ENCODE results near the gene CDK2AP2.
"Not testable (repeated sequence)": the region's sequence is repeated elsewhere in the genome, so short reads cannot be mapped to it uniquely, and the experiment has no call there.

The CDK2AP2 gene

GRCh38 chr11:67489885-67490726, 17.9 kb downstream of the CDK2AP2 start:
- DNase-seq (ENCODE audit: low read depth): no peak

- no peak for DNase-seq (ENCODE audit: low read depth)
Observed at GRCh38 chr11:67489203-67489884, 18.6 kb downstream of the CDK2AP2 start.

DNA sequence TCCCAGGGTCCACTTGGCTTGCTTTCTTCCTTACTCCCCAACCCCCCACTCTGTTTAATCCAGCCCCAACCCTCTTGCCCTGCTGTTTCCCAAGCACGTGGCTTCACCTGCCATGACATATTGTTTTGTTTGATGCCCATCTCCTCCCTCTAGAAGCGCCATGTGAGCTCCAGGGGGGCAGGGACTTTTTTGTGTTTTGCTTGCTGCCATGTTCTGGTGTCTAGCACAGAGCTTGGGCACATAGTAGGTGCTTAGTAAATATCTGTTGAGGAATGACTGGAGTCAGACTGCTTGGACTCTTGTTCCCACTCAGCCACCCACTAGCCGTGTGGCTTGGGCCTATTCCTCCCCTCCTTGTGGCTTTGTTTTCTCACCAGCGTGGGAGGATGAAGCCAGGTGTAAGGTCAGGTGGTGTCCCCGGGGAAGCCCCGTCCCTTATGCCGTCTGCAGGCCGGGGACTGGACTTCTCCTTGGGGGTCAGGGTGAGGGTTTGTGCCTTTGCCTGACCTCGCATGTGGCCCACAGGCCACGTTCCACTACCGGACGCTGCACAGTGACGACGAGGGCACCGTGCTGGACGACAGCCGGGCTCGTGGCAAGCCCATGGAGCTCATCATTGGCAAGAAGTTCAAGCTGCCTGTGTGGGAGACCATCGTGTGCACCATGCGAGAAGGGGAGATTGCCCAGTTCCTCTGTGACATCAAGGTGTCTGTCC, 21.3 kb downstream of the CDK2AP2 start:
- DNase-seq (ENCODE audit: low read depth): no peak

DNA sequence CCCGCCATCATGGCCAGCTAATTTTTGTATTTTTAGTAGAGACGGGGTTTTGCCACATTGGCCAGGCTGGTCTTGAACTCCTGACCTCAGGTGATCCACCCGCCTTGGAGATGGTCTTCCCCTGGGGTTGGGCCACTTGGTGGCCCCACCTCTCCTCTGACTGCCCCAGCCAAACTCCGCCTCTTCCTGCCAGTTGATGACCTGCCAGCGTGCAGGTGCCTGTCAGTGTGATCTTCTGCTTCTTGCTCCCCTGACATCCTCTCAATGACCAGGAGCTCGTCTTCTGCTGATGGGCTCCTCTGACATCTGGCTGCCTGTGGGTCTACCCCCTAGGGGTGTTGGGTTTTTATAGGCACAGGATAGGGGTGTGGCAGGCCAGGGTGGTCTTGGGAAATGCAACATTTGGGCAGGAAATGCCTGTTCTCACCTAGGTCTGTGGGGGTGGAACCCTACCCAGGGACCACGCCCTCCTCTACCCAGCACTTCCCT, 22.0 kb downstream of the CDK2AP2 start:
- not testable (repeated sequence) for DNase-seq (ENCODE audit: low read depth)

- DNase-seq (ENCODE audit: low read depth): no peak
Observed at GRCh38 chr11:67484847-67485311, 23.1 kb downstream of the CDK2AP2 start.

GRCh38 chr11:67483831-67484665, 23.9 kb downstream of the CDK2AP2 start:
- no peak for DNase-seq (ENCODE audit: low read depth)

DNA sequence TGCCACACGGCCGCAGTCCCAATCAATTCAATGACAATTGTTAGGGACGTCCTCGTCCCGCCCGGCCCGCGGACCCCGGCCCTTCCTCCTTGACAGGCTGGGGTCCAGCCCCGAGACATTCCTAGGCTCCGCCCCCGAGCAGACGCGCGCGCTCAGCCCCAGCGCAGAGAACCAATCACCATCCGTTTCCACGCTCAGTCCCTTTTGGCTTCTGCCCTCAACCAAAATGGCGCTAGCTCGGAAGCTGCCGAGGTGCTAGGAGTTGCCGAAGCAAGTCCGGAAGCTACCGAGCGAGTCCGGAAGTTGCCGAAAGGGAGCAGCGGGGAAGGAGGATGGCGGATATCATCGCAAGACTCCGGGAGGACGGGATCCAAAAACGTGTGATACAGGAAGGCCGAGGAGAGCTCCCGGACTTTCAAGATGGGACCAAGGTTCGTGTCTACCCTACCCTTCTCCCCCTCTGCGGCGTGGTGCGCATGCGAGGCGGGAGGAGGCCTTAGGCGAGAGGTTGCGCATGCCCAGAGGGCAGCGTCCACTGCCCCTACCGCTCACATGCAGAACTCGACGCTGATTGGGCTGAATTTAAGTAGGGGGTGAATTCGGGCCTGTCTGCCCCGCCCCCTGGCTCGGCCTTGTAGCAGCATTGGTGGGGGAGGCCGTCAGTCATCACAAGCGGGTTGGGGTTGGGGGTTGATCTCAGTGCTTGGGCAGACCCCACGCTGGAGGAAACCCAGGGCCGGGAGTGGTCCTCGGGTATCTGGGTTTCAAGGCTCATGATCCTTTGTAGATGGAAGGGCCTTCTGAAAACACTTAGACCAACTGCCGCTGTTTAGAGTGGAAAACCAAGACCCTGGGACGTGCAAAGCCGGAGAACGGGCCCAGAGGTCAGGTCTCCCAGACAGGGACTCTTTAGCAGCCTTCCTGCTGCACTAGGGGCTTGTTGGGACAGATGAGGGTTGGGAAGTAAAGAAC, 24.8 kb downstream of the CDK2AP2 start, which contains the start of gene AIP:
AIP (plus strand) TSS at position 200 of the 972 bp plus-strand sequence; CDS start at position 333, 133 bp downstream.
- DNase-seq (ENCODE audit: low read depth): peak; percentile 97

DNA sequence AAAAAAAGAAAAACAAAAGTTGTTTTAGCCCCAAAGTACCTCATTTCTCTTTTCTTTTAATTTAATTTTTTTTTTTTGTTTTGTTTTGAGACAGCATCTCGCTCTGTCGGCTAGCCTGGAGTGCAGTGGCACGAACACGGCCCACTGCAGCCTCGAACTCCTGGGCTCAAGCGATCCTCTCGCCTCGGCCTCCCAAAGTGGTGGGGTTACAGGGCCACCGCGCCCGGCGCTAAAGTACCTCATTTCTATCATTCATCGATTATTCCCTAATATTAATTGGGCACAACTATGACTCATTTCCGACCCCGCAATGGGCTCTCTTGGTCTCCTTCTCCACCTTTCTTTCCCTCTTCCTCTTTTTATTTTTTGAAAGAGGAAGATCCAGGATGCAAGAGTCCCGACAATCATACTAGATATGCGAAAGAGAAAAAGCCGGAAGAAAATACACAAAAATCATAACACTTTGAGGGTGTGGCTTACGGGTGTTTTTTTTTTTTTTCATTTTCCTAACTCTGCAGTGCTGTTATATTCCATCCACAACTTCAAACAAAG, 25.6 kb downstream of the CDK2AP2 start:
- DNase-seq (ENCODE audit: low read depth): no peak

DNA sequence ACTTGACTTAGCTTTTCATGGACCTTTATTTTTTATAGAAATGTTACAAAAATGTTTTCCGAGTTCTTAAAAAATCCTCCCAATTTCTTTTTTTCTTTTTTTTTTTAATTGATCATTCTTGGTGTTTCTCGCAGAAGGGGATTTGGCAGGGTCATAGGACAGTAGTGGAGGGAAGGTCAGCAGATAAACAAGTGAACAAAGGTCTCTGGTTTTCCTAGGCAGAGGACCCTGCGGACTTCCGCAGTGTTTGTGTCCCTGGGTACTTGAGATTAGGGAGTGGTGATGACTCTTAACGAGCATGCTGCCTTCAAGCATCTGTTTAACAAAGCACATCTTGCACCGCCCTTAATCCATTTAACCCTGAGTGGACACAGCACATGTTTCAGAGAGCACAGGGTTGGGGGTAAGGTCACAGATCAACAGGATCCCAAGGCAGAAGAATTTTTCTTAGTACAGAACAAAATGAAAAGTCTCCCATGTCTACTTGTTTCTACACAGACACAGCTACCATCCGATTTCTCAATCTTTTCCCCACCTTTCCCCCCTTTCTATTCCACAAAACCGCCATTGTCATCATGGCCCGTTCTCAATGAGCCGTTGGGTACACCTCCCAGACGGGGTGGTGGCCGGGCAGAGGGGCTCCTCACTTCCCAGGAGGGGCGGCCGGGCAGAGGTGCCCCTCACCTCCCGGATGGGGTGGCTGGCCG, 30.5 kb downstream of the CDK2AP2 start:
- DNase-seq (ENCODE audit: low read depth): not testable (repeated sequence)

DNA sequence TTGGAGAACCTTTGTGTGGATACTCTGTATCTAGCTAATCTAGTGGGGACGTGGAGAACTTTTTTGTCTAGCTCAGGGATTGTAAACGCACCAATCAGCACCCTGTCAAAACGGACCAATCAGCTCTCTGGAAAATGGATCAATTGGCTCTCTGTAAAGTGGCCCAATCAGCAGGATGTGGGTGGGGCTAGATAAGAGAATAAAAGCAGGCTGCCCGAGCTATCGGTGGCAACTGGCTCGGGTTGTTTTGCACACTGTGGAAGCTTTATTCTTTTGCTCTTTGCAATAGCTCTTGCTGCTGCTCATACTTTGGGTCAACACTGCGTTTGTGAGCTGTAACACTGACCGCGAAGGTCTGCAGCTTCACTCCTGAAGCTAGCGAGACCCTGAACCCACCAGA, 31.3 kb downstream of the CDK2AP2 start:
- not testable (repeated sequence) for DNase-seq (ENCODE audit: low read depth)

GRCh38 chr11:67472882-67473281, 35.1 kb downstream of the CDK2AP2 start:
- no peak for DNase-seq (ENCODE audit: low read depth)

- DNase-seq (ENCODE audit: low read depth): no peak
Observed at GRCh38 chr11:67470337-67471002, 37.5 kb downstream of the CDK2AP2 start.

- no peak for DNase-seq (ENCODE audit: low read depth)
Observed at GRCh38 chr11:67469508-67469811, 38.5 kb downstream of the CDK2AP2 start.

DNA sequence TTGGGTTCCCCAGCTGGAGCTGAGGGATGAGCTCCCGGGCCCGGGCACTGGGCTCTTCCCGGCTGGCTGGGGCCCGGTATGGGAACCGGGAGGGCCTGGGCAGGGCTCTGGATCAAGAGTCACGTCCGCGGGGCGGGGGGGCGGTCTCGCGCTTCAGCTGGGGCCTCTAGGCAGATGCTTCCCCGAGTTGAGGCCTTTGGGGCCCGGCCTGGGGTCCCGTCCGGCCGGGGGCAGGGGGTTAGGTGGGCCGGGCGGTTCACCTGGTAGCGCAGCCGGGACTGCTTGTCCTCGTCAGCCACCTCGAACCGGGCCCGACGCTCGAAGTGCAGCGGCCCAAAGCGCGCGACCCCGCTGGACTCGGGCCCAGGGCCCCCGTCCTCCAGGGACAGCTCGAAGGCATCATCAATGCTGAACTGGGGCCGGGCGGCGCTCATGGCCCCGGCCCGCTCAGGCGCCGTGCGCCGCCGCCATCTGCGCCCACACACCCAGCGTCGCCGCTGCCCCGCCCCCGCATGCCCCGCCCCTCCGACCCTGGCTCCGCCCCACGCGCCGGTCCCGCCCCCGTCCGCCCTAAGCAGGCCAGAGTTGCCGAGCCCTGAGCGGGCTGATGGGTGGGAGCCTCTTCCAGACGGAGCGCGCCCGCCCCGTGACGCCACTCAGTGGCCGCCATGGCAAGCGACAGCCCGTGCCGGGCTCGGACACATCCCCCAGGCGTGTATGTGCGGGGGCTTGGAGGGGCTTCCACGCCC, 39.0 kb downstream of the CDK2AP2 start, which contains the start of gene TMEM134:
TMEM134 (minus strand) TSS at position 493 of the 749 bp plus-strand sequence; CDS start at position 434, 59 bp downstream.
- peak; percentile 82 for DNase-seq (ENCODE audit: low read depth)

DNA sequence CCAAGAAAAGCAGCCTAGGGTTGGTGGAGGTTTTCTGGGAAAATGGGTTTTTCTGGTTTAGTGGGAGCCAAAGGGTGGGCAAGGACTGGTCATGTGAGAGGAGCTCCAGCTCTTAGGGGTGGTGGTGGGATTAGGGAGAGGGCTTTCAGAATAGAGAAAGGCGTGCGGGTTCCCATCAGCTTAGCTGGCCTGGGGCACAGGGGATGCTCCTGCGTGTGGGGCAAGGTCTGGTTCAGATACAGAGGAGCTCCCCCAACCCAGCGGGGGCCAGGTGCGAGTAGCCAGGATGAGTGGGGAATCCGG, 39.6 kb downstream of the CDK2AP2 start:
- DNase-seq (ENCODE audit: low read depth): no peak

GRCh38 chr11:67468056-67468455, 39.9 kb downstream of the CDK2AP2 start:
- DNase-seq (ENCODE audit: low read depth): no peak

GRCh38 chr11:67466962-67467771, 40.8 kb downstream of the CDK2AP2 start:
- DNase-seq (ENCODE audit: low read depth): no peak

All from stromal cell of bone marrow (primary cell).